ENCODE measurements around the gene ACSS3. TPM values are rescaled to one million over a fixed set of nuclear protein-coding genes. Genes with fewer than 3 reads are reported as not detected.

ACSS3 gene
- polyA plus RNA-seq, 1 of the 3 experiments (the other 2 are of a cell fraction) = 0.02 TPM

- Histone ChIP-seq H3F3A (replicated peaks; ENCODE audit: insufficient read depth) (no peaks in the 10 kb centered on the region), H3K27me3 (ENCODE audit: insufficient read depth) (no peaks in the 10 kb centered on the region), H3K27ac (ENCODE audit: low read depth in 2 of 2, low read length in 1 of 2) (no peak overlapping the region), H3K9me2 (no peaks in the 10 kb centered on the region), H3K9me3 (no peaks in the 10 kb centered on the region), H3K9ac (no peak overlapping the region), H3K4me1 (ENCODE audit: control insufficient read depth in 1 of 2, insufficient read depth in 2 of 2, low read depth in 1 of 2, low read length in 1 of 2) (peaks cover 0 to 13% of the 10 kb centered on the region in 2 experiments; a peak in 3 of 4 replicates), H3K4me3 (ENCODE audit: low read depth in 2 of 2, low read length in 1 of 2) (no peak overlapping the region), H3K36me3 (replicated peaks in 1 of 2; ENCODE audit: control insufficient read depth in 1 of 2, insufficient read depth in 2 of 2, low read length in 1 of 2) (no peaks in the 10 kb centered on the region), H4K20me1 (ENCODE audit: insufficient read depth) (no peaks in the 10 kb centered on the region), H3K79me2 (ENCODE audit: insufficient read depth) (no peaks in the 10 kb centered on the region), H2AFZ (ENCODE audit: low read depth) (no peak overlapping the region), H3K4me2 (no peak overlapping the region)
- CTCF ChIA-PET = no interaction called here
- DNase-seq = no peak
- POLR2A ChIA-PET = no interaction called here
- WGBS (ENCODE audit: low lambda C conversion rate) = 51% methylated on average over 4 of the region's 4 CpGs
- no peak for TF ChIP-seq YY1 (IDR thresholded peaks at IDR 0.05; ENCODE audit: low read depth)
- TF ChIP-seq TAF1 (IDR thresholded peaks at IDR 0.05; ENCODE audit: borderline replicate concordance, low read depth, low read length) = no peak
- TF ChIP-seq CHD2 (IDR thresholded peaks at IDR 0.05; ENCODE audit: low read length, partially characterized antibody) = no peak
- TF ChIP-seq SMC3 (IDR thresholded peaks at IDR 0.05; ENCODE audit: low read depth, low read length) = no peak
- TF ChIP-seq REST (IDR thresholded peaks at IDR 0.05; ENCODE audit: low read depth, low read length) = no peak
- TF ChIP-seq FOSL2 (IDR thresholded peaks at IDR 0.05; ENCODE audit: borderline replicate concordance, low read depth) = no peak
- no peak for TF ChIP-seq MAX (IDR thresholded peaks at IDR 0.05; ENCODE audit: low read depth)
- TF ChIP-seq POLR2AphosphoS5 (IDR thresholded peaks at IDR 0.05; ENCODE audit: low read depth, low read length) = no peak
- no peak for TF ChIP-seq RFX5 (IDR thresholded peaks at IDR 0.05; ENCODE audit: low read length)
- no peak for TF ChIP-seq CTCF (IDR thresholded peaks at IDR 0.05)
- TF ChIP-seq MEF2A (IDR thresholded peaks at IDR 0.05; ENCODE audit: borderline replicate concordance, low read depth) = no peak
- no peak for TF ChIP-seq PBX3 (IDR thresholded peaks at IDR 0.05)
- no peak for TF ChIP-seq TEAD4 (IDR thresholded peaks at IDR 0.05; ENCODE audit: borderline replicate concordance, insufficient read depth)
- TF ChIP-seq GABPA (IDR thresholded peaks at IDR 0.05; ENCODE audit: low read depth) = no peak
- no peak for TF ChIP-seq EZH2phosphoT487 (IDR thresholded peaks at IDR 0.05; ENCODE audit: borderline replicate concordance, low read depth)
- no peak for TF ChIP-seq RXRA (IDR thresholded peaks at IDR 0.05; ENCODE audit: borderline replicate concordance, low read depth)
Measured at GRCh38 chr12:81207664-81208063, 129.8 kb downstream of the ACSS3 start.
